Gastrocnemius medialis (tissue), 4 donors: ENCODE measurements around the gene PATJ. TPM values are rescaled to one million over a fixed set of nuclear protein-coding genes. Genes with fewer than 3 reads are reported as not detected.
"Not testable (repeated sequence)": the region's sequence is repeated elsewhere in the genome, so short reads cannot be mapped to it uniquely, and the experiment has no call there.

Experiments used
- ATAC-seq, 2 donors: fragments of 150-250 bp; one replicate each; pipeline ENCODE4 v1.9.1; 2016
- DNase-seq, 2 donors: peaks; one replicate each; pipeline ENCODE4 v3.0.0-alpha.2; 2019
- H3K27ac ChIP-seq, 4 donors: fragments of 200-600 bp; sonication (generic); 1 replicate in 1 of 4; 2 replicates in 3 of 4; pipeline ENCODE4 v1.5.1; 2016 to 2018; ENCODE audit warnings: mild to moderate bottlenecking in 2 of 4, moderate library complexity in 1 of 4
- H3K27me3 ChIP-seq, 3 donors: fragments of 200-600 bp; sonication (generic) in 2 of 3; 1 replicate in 1 of 3; 2 replicates in 2 of 3; pipeline versions ENCODE4 v1.5.1 to v1.6.0; 2016 to 2019; ENCODE audit warnings: mild to moderate bottlenecking in 1 of 3, moderate library complexity in 1 of 3
- H3K36me3 ChIP-seq, 2 donors: fragments of 200-600 bp; sonication (generic) in 1 of 2; one replicate each; pipeline ENCODE4 v1.5.1; 2017 to 2018
- H3K4me1 ChIP-seq, 2 donors: fragments of 200-600 bp; sonication (generic) in 1 of 2; one replicate each; pipeline ENCODE4 v1.5.1; 2016 to 2017; ENCODE audit warnings: mild to moderate bottlenecking in 2 of 2
- H3K4me3 ChIP-seq, 4 donors: fragments of 200-600 bp; sonication (generic) in 3 of 4; 1 replicate in 1 of 4; 2 replicates in 3 of 4; pipeline ENCODE4 v1.5.1; 2016 to 2019; ENCODE audit warnings: mild to moderate bottlenecking in 2 of 4
- H3K9me3 ChIP-seq, 3 donors: fragments of 200-600 bp; sonication (generic) in 2 of 3; 1 replicate in 1 of 3; 2 replicates in 2 of 3; pipeline ENCODE4 v1.5.1; 2016 to 2019
- CTCF ChIP-seq, 5 experiments: fragments of 450-650 bp in 3 of 5; fragments of 200-600 bp in 2 of 5; sonication (generic) in 2 of 5; IDR thresholded peaks in 4 of 5; conservative IDR thresholded peaks in 1 of 5; 1 replicate in 4 of 5; 2 replicates in 1 of 5; pipeline ENCODE4 v1.5.1; 2016 to 2019; ENCODE audit warnings: antibody characterized with exemption in 5 of 5, mild to moderate bottlenecking in 3 of 5, moderate library complexity in 3 of 5
- POLR2A ChIP-seq, 2 donors: fragments of 450-650 bp; IDR thresholded peaks; one replicate each; pipeline ENCODE4 v1.6.1; 2017; ENCODE audit warnings: antibody characterized with exemption in 2 of 2, mild to moderate bottlenecking in 2 of 2, moderate library complexity in 2 of 2
- in situ Hi-C, 4 donors: fragments of 200-750 bp; cut with MboI; loops; one replicate each; pipeline versions ENCODE4 v1.15.0 to v1.8.0; 2017; ENCODE audit warnings: low sequenced_read_pairs in 4 of 4
- intact Hi-C: fragments of 100-400 bp; cut with DNase I; formaldehyde crosslinking; loops from one replicate; pipeline ENCODE4 v1.15.1; 2023; ENCODE audit warnings: low total_unique reads
- total RNA-seq, 4 donors: library from RNA; depleted of rRNA; stranded (reverse); fragments of >200 nt; gene quantifications; one replicate each; pipeline versions ENCODE4 v1.1.0 to v1.2.3, GENCODE V29; 2016

PATJ gene
- total RNA-seq, 4 donors from 2014 or later: 19.3 to 44.8 (median 26.0) TPM

GRCh38 chr1:62181532-62181931 lies 439.3 kb downstream of the PATJ start:
- TF ChIP-seq POLR2A (IDR thresholded peaks at IDR 0.05): no peak
- TF ChIP-seq CTCF (IDR thresholded peaks at IDR 0.05 in 4 of 5, conservative IDR thresholded peaks at IDR 0.05 in 1 of 5): no peak
- DNase-seq: no peak

GRCh38 chr1:62182157-62182556 lies 439.9 kb downstream of the PATJ start:
- in situ Hi-C loops: loop anchor here in 2 of 4 donors (25.0 kb wide), 1 partner anchor 555 kb away; no protein-coding TSS in a partner anchor
- intact Hi-C loops, H3K4me3 ChIP-seq, H3K27me3 ChIP-seq, H3K36me3 ChIP-seq, ATAC-seq, H3K4me1 ChIP-seq, H3K9me3 ChIP-seq, DNase-seq, H3K27ac ChIP-seq: not testable (repeated sequence)

More at GRCh38 chr1:62181532-62181931, 439.3 kb downstream of the PATJ start:
- intact Hi-C loops: no loop called here
- H3K4me1 ChIP-seq: no peaks in the 10 kb centered on the region
- no peaks in the 10 kb centered on the region for H3K36me3 ChIP-seq
- H3K4me3 ChIP-seq: no peak overlapping the region
- no peak overlapping the region for H3K27ac ChIP-seq
- H3K27me3 ChIP-seq: no peaks in the 10 kb centered on the region
- in situ Hi-C loops: loop anchor here in 2 of 4 donors (25.0 kb wide), 1 partner anchor 556 kb away; no protein-coding TSS in a partner anchor
- no peak for ATAC-seq
- no peaks in the 10 kb centered on the region for H3K9me3 ChIP-seq

- DNase-seq, H3K27me3 ChIP-seq: not testable (repeated sequence)
- in situ Hi-C loops: loop anchor here in 2 of 4 donors (25.0 kb wide), 1 partner anchor 554 kb away; no protein-coding TSS in a partner anchor
Observed at GRCh38 chr1:62183164-62184020, 441.1 kb downstream of the PATJ start.

GRCh38 chr1:62184336-62184735 lies 442.1 kb downstream of the PATJ start:
- ATAC-seq (no peak), DNase-seq (no peak)
- no peak for TF ChIP-seq POLR2A (IDR thresholded peaks at IDR 0.05)
- no peak for TF ChIP-seq CTCF (IDR thresholded peaks at IDR 0.05 in 4 of 5, conservative IDR thresholded peaks at IDR 0.05 in 1 of 5)
- Histone ChIP-seq H3K36me3 (no peaks in the 10 kb centered on the region), H3K27ac (no peak overlapping the region), H3K4me1 (no peaks in the 10 kb centered on the region), H3K27me3 (no peaks in the 10 kb centered on the region), H3K9me3 (no peaks in the 10 kb centered on the region), H3K4me3 (no peak overlapping the region)
- intact Hi-C loops: no loop called here
- in situ Hi-C loops: loop anchor here in 2 of 4 donors (25.0 kb wide), 1 partner anchor 553 kb away; no protein-coding TSS in a partner anchor

More at GRCh38 chr1:62183164-62184020, 441.1 kb downstream of the PATJ start:
- ATAC-seq, H3K27ac ChIP-seq, H3K4me3 ChIP-seq, H3K36me3 ChIP-seq, H3K4me1 ChIP-seq, intact Hi-C loops, H3K9me3 ChIP-seq: not testable (repeated sequence)

- H3K27ac ChIP-seq, H3K9me3 ChIP-seq, ATAC-seq, DNase-seq, H3K4me3 ChIP-seq, intact Hi-C loops, H3K27me3 ChIP-seq, H3K36me3 ChIP-seq, H3K4me1 ChIP-seq: not testable (repeated sequence)
- in situ Hi-C loops: loop anchor here in 2 of 4 donors (25.0 kb wide), 1 partner anchor 552 kb away; no protein-coding TSS in a partner anchor
Observed at GRCh38 chr1:62185233-62185632, 443.0 kb downstream of the PATJ start.

GRCh38 chr1:62185677-62186076 lies 443.4 kb downstream of the PATJ start:
- Histone ChIP-seq H3K27ac (no peak overlapping the region), H3K9me3 (no peaks in the 10 kb centered on the region), H3K4me1 (no peaks in the 10 kb centered on the region), H3K27me3 (no peaks in the 10 kb centered on the region), H3K4me3 (no peak overlapping the region), H3K36me3 (no peaks in the 10 kb centered on the region)
- in situ Hi-C loops (loop anchor here in 2 of 4 donors (25.0 kb wide), 1 partner anchor 552 kb away; no protein-coding TSS in a partner anchor), intact Hi-C loops (no loop called here)
- ATAC-seq (no peak), DNase-seq (no peak)
- TF ChIP-seq CTCF (IDR thresholded peaks at IDR 0.05 in 4 of 5, conservative IDR thresholded peaks at IDR 0.05 in 1 of 5) (no peak), POLR2A (IDR thresholded peaks at IDR 0.05) (no peak)
